SK-N-MC (cell line): ENCODE measurements around the gene ACAA2.
"Not testable (repeated sequence)": the region's sequence is repeated elsewhere in the genome, so short reads cannot be mapped to it uniquely, and the experiment has no call there.

Experiments
- DNase-seq: peaks from one replicate; pipeline ENCODE4 v3.0.0-alpha.2; 2011; ENCODE audit warnings: low read depth, low spot score
- H3K27ac ChIP-seq: fragments of 200-600 bp; sonication (generic); 2 replicates; pipeline ENCODE4 v1.5.1; 2016; ENCODE audit warnings: mixed run types
- H3K36me3 ChIP-seq: fragments of 200-600 bp; sonication (generic); 2 replicates; pipeline ENCODE4 v1.6.1; 2017; ENCODE audit warnings: antibody characterized with exemption, low read length, mixed read lengths; ENCODE audit not compliant: insufficient read depth
- H3K4me3 ChIP-seq: fragments of 200-600 bp; sonication (generic); 2 replicates; pipeline ENCODE4 v1.5.1; 2016
- H3K9ac ChIP-seq: fragments of 200-600 bp; sonication (generic); 2 replicates; pipeline ENCODE4 v1.8.0; 2017; ENCODE audit warnings: mixed run types, mixed read lengths; ENCODE audit not compliant: insufficient read length
- H3K9me3 ChIP-seq: fragments of 200-600 bp; sonication (generic); 2 replicates; pipeline ENCODE4 v1.6.1; 2017; ENCODE audit warnings: low read depth, mild to moderate bottlenecking, antibody characterized with exemption, low read length, moderate library complexity, mixed read lengths
- EZH2 ChIP-seq: fragments of 200-600 bp; sonication (generic); IDR thresholded peaks from one replicate; pipeline ENCODE4 v1.6.1; 2017; ENCODE audit warnings: antibody characterized with exemption
- FOXP2 ChIP-seq: optimal IDR thresholded peaks from 2 replicates; pipeline ENCODE3; 2011; ENCODE audit warnings: mild to moderate bottlenecking, moderate library complexity; ENCODE audit not compliant: insufficient read depth; ENCODE audit errors: extremely low read length, control extremely low read depth
- POLR2AphosphoS5 ChIP-seq: IDR thresholded peaks from 2 replicates; pipeline ENCODE4 v1.6.1; 2012; ENCODE audit warnings: mild to moderate bottlenecking, low read depth, low read length, borderline replicate concordance

Gene ACAA2

GRCh38 chr18:49786019-49786720 lies 27.2 kb downstream of the ACAA2 start:
- Histone ChIP-seq H3K9me3 (no peaks in the 10 kb centered on the region), H3K27ac (no peak overlapping the region), H3K36me3 (peaks cover 5% of the 10 kb centered on the region; the same call in 1 of the 2 replicates), H3K9ac (no peak overlapping the region), H3K4me3 (no peak overlapping the region)
- no peak for DNase-seq
- no peak for TF ChIP-seq EZH2
- no peak for TF ChIP-seq FOXP2
- no peak for TF ChIP-seq POLR2AphosphoS5

- Histone ChIP-seq H3K36me3 (no peaks in the 10 kb centered on the region), H3K4me3 (no peak overlapping the region), H3K9me3 (no peaks in the 10 kb centered on the region), H3K27ac (no peak overlapping the region), H3K9ac (no peak overlapping the region)
- TF ChIP-seq FOXP2, result no peak
- no peak for TF ChIP-seq EZH2
- no peak for TF ChIP-seq POLR2AphosphoS5
- no peak for DNase-seq
These were observed 28.7 kb downstream of the ACAA2 start for GRCh38 chr18:49784427-49785185.

- H3K4me3 ChIP-seq, H3K9ac ChIP-seq, H3K36me3 ChIP-seq, H3K27ac ChIP-seq, DNase-seq, H3K9me3 ChIP-seq: not testable (repeated sequence)
These were observed 29.7 kb downstream of the ACAA2 start for GRCh38 chr18:49783631-49784030.

- H3K9me3 ChIP-seq, result no peaks in the 10 kb centered on the region
- no peak overlapping the region for H3K4me3 ChIP-seq
- TF ChIP-seq EZH2, result no peak
- no peak for TF ChIP-seq FOXP2
- TF ChIP-seq POLR2AphosphoS5, result no peak
- H3K9ac ChIP-seq, result no peak overlapping the region
- H3K36me3 ChIP-seq, result no peaks in the 10 kb centered on the region
- no peak overlapping the region for H3K27ac ChIP-seq
- no peak for DNase-seq
These were observed 34.4 kb downstream of the ACAA2 start for GRCh38 chr18:49778826-49779465.

- Histone ChIP-seq H3K9ac (no peak overlapping the region), H3K27ac (no peak overlapping the region), H3K9me3 (no peaks in the 10 kb centered on the region), H3K4me3 (no peak overlapping the region), H3K36me3 (no peaks in the 10 kb centered on the region)
- DNase-seq, result no peak
- TF ChIP-seq FOXP2 (no peak), EZH2 (no peak), POLR2AphosphoS5 (no peak)
These were observed 44.1 kb downstream of the ACAA2 start for GRCh38 chr18:49769047-49769728.

- DNase-seq, result no peak
- Histone ChIP-seq H3K4me3 (no peak overlapping the region), H3K36me3 (no peaks in the 10 kb centered on the region), H3K27ac (no peak overlapping the region), H3K9me3 (no peaks in the 10 kb centered on the region), H3K9ac (no peak overlapping the region)
- no peak for TF ChIP-seq EZH2
These were observed 45.3 kb downstream of the ACAA2 start for GRCh38 chr18:49768051-49768391.

GRCh38 chr18:49767111-49768050 lies 46.0 kb downstream of the ACAA2 start:
- H3K4me3 ChIP-seq, result no peak overlapping the region
- no peaks in the 10 kb centered on the region for H3K36me3 ChIP-seq
- H3K9me3 ChIP-seq, result no peaks in the 10 kb centered on the region
- TF ChIP-seq FOXP2 (no peak), EZH2 (no peak), POLR2AphosphoS5 (no peak)
- no peak overlapping the region for H3K9ac ChIP-seq
- H3K27ac ChIP-seq, result no peak overlapping the region
- DNase-seq, result no peak

- Histone ChIP-seq H3K27ac (no peak overlapping the region), H3K4me3 (no peak overlapping the region), H3K9me3 (no peaks in the 10 kb centered on the region), H3K36me3 (no peaks in the 10 kb centered on the region), H3K9ac (no peak overlapping the region)
- no peak for DNase-seq
- TF ChIP-seq FOXP2, result no peak
- no peak for TF ChIP-seq POLR2AphosphoS5
- TF ChIP-seq EZH2, result no peak
These were observed 46.7 kb downstream of the ACAA2 start for GRCh38 chr18:49766646-49767045.
